Testis (tissue), 3 donors: Measurements from ENCODE around the gene NDST4. TPM values are rescaled to one million over a fixed set of nuclear protein-coding genes. Genes with fewer than 3 reads are reported as not detected.

ENCODE experiments used
- DNase-seq: peaks from one replicate; pipeline ENCODE4 v3.0.0-alpha.2; 2019
- H3K27ac ChIP-seq, 2 donors: fragments of 200-600 bp; sonication (generic); one replicate each; pipeline ENCODE4 v1.5.1; 2019
- H3K27me3 ChIP-seq: fragments of 200-600 bp; sonication (generic); one replicate; pipeline ENCODE4 v1.5.1; 2019
- H3K36me3 ChIP-seq: fragments of 200-600 bp; sonication (generic); one replicate; pipeline ENCODE4 v1.5.1; 2017; ENCODE audit warnings: low read depth; ENCODE audit errors: missing control alignments
- H3K4me1 ChIP-seq: fragments of 200-600 bp; sonication (generic); one replicate; pipeline ENCODE4 v1.5.1; 2019
- H3K4me3 ChIP-seq, 2 donors: fragments of 200-600 bp; sonication (generic); one replicate each; pipeline ENCODE4 v1.5.1; 2017 to 2019
- H3K9me3 ChIP-seq: fragments of 200-600 bp; sonication (generic); one replicate; pipeline ENCODE4 v1.5.1; 2017
- CTCF ChIP-seq, 3 experiments: fragments of 450-650 bp in 2 of 3; fragments of 200-600 bp in 1 of 3; sonication (generic) in 1 of 3; IDR thresholded peaks; one replicate each; pipeline ENCODE4 v1.5.1; 2016 to 2019; ENCODE audit warnings: antibody characterized with exemption in 3 of 3, mild to moderate bottlenecking in 2 of 3, moderate library complexity in 1 of 3
- POLR2A ChIP-seq: fragments of 450-650 bp; IDR thresholded peaks from one replicate; pipeline ENCODE4 v1.6.1; 2017; ENCODE audit warnings: antibody characterized with exemption, mild to moderate bottlenecking, moderate library complexity
- WGBS, 2 donors: methylation state at CpG; one replicate each; pipeline ENCODE4 v1.1.5; 2018; 5-methylcytosine and 5-hydroxymethylcytosine counted together
- intact Hi-C: fragments of 100-400 bp; cut with DNase I; formaldehyde crosslinking; loops from one replicate; pipeline ENCODE4 v1.15.1; 2023; ENCODE audit warnings: low total_unique reads
- polyA plus RNA-seq: library from polyadenylated mRNA; stranded (reverse); fragments of 350-450 nt; fragmentation: Illumina TruSeq; extraction: RNeasy Lipid Tissue Mini Kit (QIAGEN cat#74804); gene quantifications from one replicate; pipeline ENCODE4 v1.2.3, GENCODE V29; 2014; ENCODE audit warnings: low read depth, low replicate concordance; ENCODE audit not compliant: insufficient read depth
- total RNA-seq, 2 donors: library from RNA; depleted of rRNA; stranded (reverse); fragments of >200 nt; gene quantifications; one replicate each; pipeline ENCODE4 v1.2.3, GENCODE V29; 2016

NDST4 gene
- total and polyA plus RNA-seq, 3 donors from 2014 or later = 0.41 to 0.99 (median 0.55) TPM

- H3K9me3 ChIP-seq = no peaks in the 10 kb centered on the region
- H3K4me1 ChIP-seq = no peaks in the 10 kb centered on the region
- no peak overlapping the region for H3K4me3 ChIP-seq
- no peak for DNase-seq
- TF ChIP-seq POLR2A (no peak), CTCF (IDR thresholded peaks at IDR 0.05) (no peak)
- 92 to 94% methylated on average over 1 of the region's 1 CpG for WGBS, 2 donors
- no peak overlapping the region for H3K27ac ChIP-seq
- intact Hi-C loops = no loop called here
- H3K27me3 ChIP-seq = no peaks in the 10 kb centered on the region
- no peaks in the 10 kb centered on the region for H3K36me3 ChIP-seq
Measured at GRCh38 chr4:114945616-114946015, 167.8 kb downstream of the NDST4 start.

GRCh38 chr4:114941503-114941902 lies 171.9 kb downstream of the NDST4 start:
- H3K9me3 ChIP-seq = no peaks in the 10 kb centered on the region
- intact Hi-C loops = no loop called here
- DNase-seq = no peak
- H3K27ac ChIP-seq = no peak overlapping the region
- WGBS, 2 donors = 70 to 78% methylated on average over 2 of the region's 2 CpGs
- no peaks in the 10 kb centered on the region for H3K27me3 ChIP-seq
- no peak for TF ChIP-seq CTCF (IDR thresholded peaks at IDR 0.05)
- TF ChIP-seq POLR2A = no peak
- no peak overlapping the region for H3K4me3 ChIP-seq
- H3K4me1 ChIP-seq = no peaks in the 10 kb centered on the region
- H3K36me3 ChIP-seq = no peaks in the 10 kb centered on the region

- Histone ChIP-seq H3K4me1 (peaks cover 9% of the 10 kb centered on the region), H3K9me3 (no peaks in the 10 kb centered on the region), H3K27me3 (no peaks in the 10 kb centered on the region), H3K4me3 (no peak overlapping the region), H3K36me3 (no peaks in the 10 kb centered on the region), H3K27ac (no peak overlapping the region)
- no peak for DNase-seq
- TF ChIP-seq CTCF (IDR thresholded peaks at IDR 0.05) = no peak
- no peak for TF ChIP-seq POLR2A
- WGBS, 2 donors = 85 to 89% methylated on average over 2 of the region's 2 CpGs
- intact Hi-C loops = no loop called here
Measured at GRCh38 chr4:114927881-114928280, 185.5 kb downstream of the NDST4 start.

GRCh38 chr4:114926583-114926982 lies 186.8 kb downstream of the NDST4 start:
- Histone ChIP-seq H3K27ac (peak overlapping the region; percentile 3 to 13), H3K4me3 (no peak overlapping the region), H3K4me1 (peaks cover 9% of the 10 kb centered on the region), H3K9me3 (no peaks in the 10 kb centered on the region), H3K36me3 (no peaks in the 10 kb centered on the region), H3K27me3 (no peaks in the 10 kb centered on the region)
- DNase-seq = no peak
- no peak for TF ChIP-seq CTCF (IDR thresholded peaks at IDR 0.05)
- TF ChIP-seq POLR2A = no peak
- intact Hi-C loops = no loop called here

- no peak overlapping the region for H3K27ac ChIP-seq
- peaks cover 9% of the 10 kb centered on the region for H3K4me1 ChIP-seq
- intact Hi-C loops = no loop called here
- TF ChIP-seq CTCF (IDR thresholded peaks at IDR 0.05) (no peak), POLR2A (no peak)
- no peaks in the 10 kb centered on the region for H3K9me3 ChIP-seq
- H3K36me3 ChIP-seq = no peaks in the 10 kb centered on the region
- no peak for DNase-seq
- H3K27me3 ChIP-seq = no peaks in the 10 kb centered on the region
- H3K4me3 ChIP-seq = no peak overlapping the region
- WGBS, 2 donors = 75 to 92% methylated on average over 1 of the region's 1 CpG
Measured at GRCh38 chr4:114924311-114924710, 189.1 kb downstream of the NDST4 start.
